HepG2 (cell line): ENCODE results near the gene ALDH3B2. TPM values are rescaled to one million over a fixed set of nuclear protein-coding genes. Genes with fewer than 3 reads are reported as not detected.
A peak's percentile ranks its signal among the peaks of the same experiment; 100 is the strongest.

Source experiments
- GPN1 ChIP-seq: sonication (generic); formaldehyde crosslinking; IDR thresholded peaks from 2 replicates; pipeline ENCODE4 v1.5.1; 2020; ENCODE audit warnings: missing genetic modification reagents, borderline replicate concordance
- HMG20B ChIP-seq: conservative IDR thresholded peaks from 2 replicates; pipeline ENCODE4 v1.6.1; 2016; ENCODE audit warnings: missing genetic modification reagents, missing compliant biosample characterization
- NCOA2 ChIP-seq: sonication (generic); formaldehyde crosslinking; IDR thresholded peaks from 2 replicates; pipeline ENCODE4 v1.8.0; 2022; ENCODE audit warnings: inconsistent platforms
- PAF1 ChIP-seq: IDR thresholded peaks from 2 replicates; pipeline ENCODE4 v1.6.1; 2016; ENCODE audit warnings: missing genetic modification reagents, missing compliant biosample characterization
- TAF15 ChIP-seq: fragments of 200-400 bp; formaldehyde crosslinking; IDR thresholded peaks from one replicate; pipeline ENCODE4 v1.6.1; 2018; ENCODE audit warnings: mild to moderate bottlenecking, low read depth, low read length; ENCODE audit not compliant: poor library complexity, severe bottlenecking
- TGIF2 ChIP-seq: IDR thresholded peaks from 2 replicates; pipeline ENCODE4 v1.6.1; 2016; ENCODE audit warnings: control low read depth, missing compliant biosample characterization
- ZNF275 ChIP-seq: sonication (generic); formaldehyde crosslinking; IDR thresholded peaks from 2 replicates; pipeline ENCODE4 v1.8.0; 2022; ENCODE audit warnings: missing genetic modification reagents, mild to moderate bottlenecking, inconsistent platforms, borderline replicate concordance
- ZNF510 ChIP-seq: sonication (generic); formaldehyde crosslinking; IDR thresholded peaks from 2 replicates; pipeline ENCODE4 v1.4.0; 2020; ENCODE audit warnings: low read depth, mild to moderate bottlenecking, missing genetic modification reagents
- ZNF616 ChIP-seq: sonication (generic); formaldehyde crosslinking; IDR thresholded peaks from 2 replicates; pipeline ENCODE4 v1.5.0; 2020; ENCODE audit warnings: low read depth, mild to moderate bottlenecking, missing genetic modification reagents
- polyA plus RNA-seq, 8 experiments: library from polyadenylated mRNA; depleted of rRNA in 3 of 8; stranded (reverse) in 7 of 8; unstranded in 1 of 8; fragments of >200 nt; fragmentation: Illumina TruSeq in 4 of 8; extraction: Trizol in 4 of 8; gene quantifications; 2 replicates each; pipeline versions ENCODE4 v1.2.1 to v1.2.3, GENCODE V29; 2011 to 2016; ENCODE audit warnings: low read depth in 4 of 8, missing spikeins in 1 of 8, mixed read lengths in 1 of 8; ENCODE audit not compliant: insufficient read depth in 1 of 8
- total RNA-seq, 5 experiments: library from RNA; depleted of rRNA; stranded (reverse); fragments of >200 nt; fragmentation: Illumina TruSeq; extraction: Trizol; gene quantifications; 2 replicates each; pipeline ENCODE4 v1.2.3, GENCODE V29; 2016; ENCODE audit warnings: low read depth in 1 of 5
- TF ChIP-seq, protein P1 (sequence below): sonication (generic); formaldehyde crosslinking; IDR thresholded peaks from 2 replicates; pipeline ENCODE4 v1.5.1; 2020; ENCODE audit warnings: mild to moderate bottlenecking, missing genetic modification reagents, moderate library complexity
- TF ChIP-seq, protein P2 (sequence below): sonication (generic); formaldehyde crosslinking; IDR thresholded peaks from 2 replicates; pipeline ENCODE4 v1.9.0; 2022; ENCODE audit warnings: missing genetic modification reagents, mild to moderate bottlenecking, borderline replicate concordance
- TF ChIP-seq, protein P3 (sequence below): sonication (generic); formaldehyde crosslinking; IDR thresholded peaks from 2 replicates; pipeline ENCODE4 v1.4.0; 2020; ENCODE audit warnings: mild to moderate bottlenecking, missing genetic modification reagents
- TF ChIP-seq, protein P4 (sequence below): sonication (generic); formaldehyde crosslinking; IDR thresholded peaks from 2 replicates; pipeline ENCODE4 v1.5.0; 2020; ENCODE audit warnings: mild to moderate bottlenecking, missing genetic modification reagents, moderate library complexity
- TF ChIP-seq, protein P5 (sequence below): sonication (generic); formaldehyde crosslinking; IDR thresholded peaks from 2 replicates; pipeline ENCODE4 v1.5.1; 2020; ENCODE audit warnings: missing genetic modification reagents, mild to moderate bottlenecking, borderline replicate concordance

Gene ALDH3B2
- total and polyA plus RNA-seq, 2 of the 13 experiments (the other 11 are each of a cell fraction or from before 2014, with no cell fraction given), result not detected

GRCh38 chr11:67648140-67648795 lies 26.2 kb downstream of the ALDH3B2 start (continued):
- TF ChIP-seq, protein P1, sequence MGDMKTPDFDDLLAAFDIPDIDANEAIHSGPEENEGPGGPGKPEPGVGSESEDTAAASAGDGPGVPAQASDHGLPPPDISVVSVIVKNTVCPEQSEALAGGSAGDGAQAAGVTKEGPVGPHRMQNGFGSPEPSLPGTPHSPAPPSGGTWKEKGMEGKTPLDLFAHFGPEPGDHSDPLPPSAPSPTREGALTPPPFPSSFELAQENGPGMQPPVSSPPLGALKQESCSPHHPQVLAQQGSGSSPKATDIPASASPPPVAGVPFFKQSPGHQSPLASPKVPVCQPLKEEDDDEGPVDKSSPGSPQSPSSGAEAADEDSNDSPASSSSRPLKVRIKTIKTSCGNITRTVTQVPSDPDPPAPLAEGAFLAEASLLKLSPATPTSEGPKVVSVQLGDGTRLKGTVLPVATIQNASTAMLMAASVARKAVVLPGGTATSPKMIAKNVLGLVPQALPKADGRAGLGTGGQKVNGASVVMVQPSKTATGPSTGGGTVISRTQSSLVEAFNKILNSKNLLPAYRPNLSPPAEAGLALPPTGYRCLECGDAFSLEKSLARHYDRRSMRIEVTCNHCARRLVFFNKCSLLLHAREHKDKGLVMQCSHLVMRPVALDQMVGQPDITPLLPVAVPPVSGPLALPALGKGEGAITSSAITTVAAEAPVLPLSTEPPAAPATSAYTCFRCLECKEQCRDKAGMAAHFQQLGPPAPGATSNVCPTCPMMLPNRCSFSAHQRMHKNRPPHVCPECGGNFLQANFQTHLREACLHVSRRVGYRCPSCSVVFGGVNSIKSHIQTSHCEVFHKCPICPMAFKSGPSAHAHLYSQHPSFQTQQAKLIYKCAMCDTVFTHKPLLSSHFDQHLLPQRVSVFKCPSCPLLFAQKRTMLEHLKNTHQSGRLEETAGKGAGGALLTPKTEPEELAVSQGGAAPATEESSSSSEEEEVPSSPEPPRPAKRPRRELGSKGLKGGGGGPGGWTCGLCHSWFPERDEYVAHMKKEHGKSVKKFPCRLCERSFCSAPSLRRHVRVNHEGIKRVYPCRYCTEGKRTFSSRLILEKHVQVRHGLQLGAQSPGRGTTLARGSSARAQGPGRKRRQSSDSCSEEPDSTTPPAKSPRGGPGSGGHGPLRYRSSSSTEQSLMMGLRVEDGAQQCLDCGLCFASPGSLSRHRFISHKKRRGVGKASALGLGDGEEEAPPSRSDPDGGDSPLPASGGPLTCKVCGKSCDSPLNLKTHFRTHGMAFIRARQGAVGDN, result peak; percentile 47; the same call in 1 of the 2 replicates
- TF ChIP-seq HMG20B (CRISPR knock-in tag) (no peak), TAF15 (no peak), ZNF510 (CRISPR knock-in tag) (no peak), GPN1 (CRISPR knock-in tag) (no peak), TGIF2 (CRISPR knock-in tag) (no peak), ZNF275 (CRISPR knock-in tag) (no peak), ZNF616 (CRISPR knock-in tag) (no peak), PAF1 (CRISPR knock-in tag) (no peak), NCOA2 (no peak)
- TF ChIP-seq, protein P2, sequence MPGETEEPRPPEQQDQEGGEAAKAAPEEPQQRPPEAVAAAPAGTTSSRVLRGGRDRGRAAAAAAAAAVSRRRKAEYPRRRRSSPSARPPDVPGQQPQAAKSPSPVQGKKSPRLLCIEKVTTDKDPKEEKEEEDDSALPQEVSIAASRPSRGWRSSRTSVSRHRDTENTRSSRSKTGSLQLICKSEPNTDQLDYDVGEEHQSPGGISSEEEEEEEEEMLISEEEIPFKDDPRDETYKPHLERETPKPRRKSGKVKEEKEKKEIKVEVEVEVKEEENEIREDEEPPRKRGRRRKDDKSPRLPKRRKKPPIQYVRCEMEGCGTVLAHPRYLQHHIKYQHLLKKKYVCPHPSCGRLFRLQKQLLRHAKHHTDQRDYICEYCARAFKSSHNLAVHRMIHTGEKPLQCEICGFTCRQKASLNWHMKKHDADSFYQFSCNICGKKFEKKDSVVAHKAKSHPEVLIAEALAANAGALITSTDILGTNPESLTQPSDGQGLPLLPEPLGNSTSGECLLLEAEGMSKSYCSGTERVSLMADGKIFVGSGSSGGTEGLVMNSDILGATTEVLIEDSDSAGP (CRISPR knock-in tag), result no peak
- TF ChIP-seq, protein P3, sequence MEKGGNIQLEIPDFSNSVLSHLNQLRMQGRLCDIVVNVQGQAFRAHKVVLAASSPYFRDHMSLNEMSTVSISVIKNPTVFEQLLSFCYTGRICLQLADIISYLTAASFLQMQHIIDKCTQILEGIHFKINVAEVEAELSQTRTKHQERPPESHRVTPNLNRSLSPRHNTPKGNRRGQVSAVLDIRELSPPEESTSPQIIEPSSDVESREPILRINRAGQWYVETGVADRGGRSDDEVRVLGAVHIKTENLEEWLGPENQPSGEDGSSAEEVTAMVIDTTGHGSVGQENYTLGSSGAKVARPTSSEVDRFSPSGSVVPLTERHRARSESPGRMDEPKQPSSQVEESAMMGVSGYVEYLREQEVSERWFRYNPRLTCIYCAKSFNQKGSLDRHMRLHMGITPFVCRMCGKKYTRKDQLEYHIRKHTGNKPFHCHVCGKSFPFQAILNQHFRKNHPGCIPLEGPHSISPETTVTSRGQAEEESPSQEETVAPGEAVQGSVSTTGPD, result no peak
- TF ChIP-seq, protein P4, sequence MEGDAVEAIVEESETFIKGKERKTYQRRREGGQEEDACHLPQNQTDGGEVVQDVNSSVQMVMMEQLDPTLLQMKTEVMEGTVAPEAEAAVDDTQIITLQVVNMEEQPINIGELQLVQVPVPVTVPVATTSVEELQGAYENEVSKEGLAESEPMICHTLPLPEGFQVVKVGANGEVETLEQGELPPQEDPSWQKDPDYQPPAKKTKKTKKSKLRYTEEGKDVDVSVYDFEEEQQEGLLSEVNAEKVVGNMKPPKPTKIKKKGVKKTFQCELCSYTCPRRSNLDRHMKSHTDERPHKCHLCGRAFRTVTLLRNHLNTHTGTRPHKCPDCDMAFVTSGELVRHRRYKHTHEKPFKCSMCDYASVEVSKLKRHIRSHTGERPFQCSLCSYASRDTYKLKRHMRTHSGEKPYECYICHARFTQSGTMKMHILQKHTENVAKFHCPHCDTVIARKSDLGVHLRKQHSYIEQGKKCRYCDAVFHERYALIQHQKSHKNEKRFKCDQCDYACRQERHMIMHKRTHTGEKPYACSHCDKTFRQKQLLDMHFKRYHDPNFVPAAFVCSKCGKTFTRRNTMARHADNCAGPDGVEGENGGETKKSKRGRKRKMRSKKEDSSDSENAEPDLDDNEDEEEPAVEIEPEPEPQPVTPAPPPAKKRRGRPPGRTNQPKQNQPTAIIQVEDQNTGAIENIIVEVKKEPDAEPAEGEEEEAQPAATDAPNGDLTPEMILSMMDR (CRISPR knock-in tag), result peak; percentile 81
- TF ChIP-seq, protein P5, sequence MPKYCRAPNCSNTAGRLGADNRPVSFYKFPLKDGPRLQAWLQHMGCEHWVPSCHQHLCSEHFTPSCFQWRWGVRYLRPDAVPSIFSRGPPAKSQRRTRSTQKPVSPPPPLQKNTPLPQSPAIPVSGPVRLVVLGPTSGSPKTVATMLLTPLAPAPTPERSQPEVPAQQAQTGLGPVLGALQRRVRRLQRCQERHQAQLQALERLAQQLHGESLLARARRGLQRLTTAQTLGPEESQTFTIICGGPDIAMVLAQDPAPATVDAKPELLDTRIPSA (CRISPR knock-in tag), result no peak
